Measurements from ENCODE around the gene CSF1R.

Gene CSF1R

DNA sequence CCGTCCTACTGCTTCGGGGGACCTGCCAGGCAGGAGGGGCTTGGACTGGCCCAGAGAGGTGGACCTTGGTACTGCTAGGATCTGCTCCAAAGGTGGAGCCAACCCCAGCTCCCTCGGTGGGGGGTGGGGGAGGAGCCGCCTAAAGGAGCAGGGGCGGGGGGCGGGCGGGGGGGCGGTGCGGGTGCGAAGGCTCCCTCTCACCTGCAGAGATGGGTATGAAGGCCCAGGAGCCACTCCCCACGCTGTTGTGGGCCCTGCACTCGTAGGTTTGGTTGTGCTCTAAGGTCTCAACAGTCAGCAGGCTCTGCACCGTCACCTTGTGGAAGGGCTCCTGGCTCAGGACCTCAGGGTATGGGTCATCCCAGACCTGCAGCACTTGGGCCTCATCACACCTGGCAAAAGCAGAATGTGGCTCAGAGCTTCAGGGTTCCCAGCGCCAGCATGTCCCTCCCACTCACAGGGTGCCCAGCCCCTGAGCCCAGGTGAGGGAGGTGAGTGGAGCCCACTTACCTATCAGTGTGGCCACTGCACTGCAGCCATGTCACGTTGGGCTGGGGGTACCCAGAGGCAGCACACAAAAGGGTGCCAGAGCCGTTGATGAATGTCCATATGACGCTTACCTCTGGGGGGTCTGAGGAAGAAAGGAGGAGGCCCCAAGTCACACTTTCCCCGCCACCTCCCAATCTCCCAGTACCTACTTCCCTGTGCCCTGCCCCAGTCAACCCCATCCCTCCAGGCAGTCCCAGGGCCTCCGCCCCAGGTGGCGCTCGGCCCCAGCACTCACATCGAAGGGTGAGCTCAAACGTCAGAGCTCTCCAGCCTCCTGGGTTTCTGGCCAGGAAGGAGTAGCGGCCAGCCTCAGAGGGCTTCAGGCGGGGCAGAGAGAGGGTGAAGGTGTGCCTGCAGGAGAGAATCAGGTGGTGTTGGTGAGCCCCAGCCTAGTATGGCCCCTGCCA lies 16.4 kb downstream of the CSF1R start:
- no peak for DNase-seq

DNA sequence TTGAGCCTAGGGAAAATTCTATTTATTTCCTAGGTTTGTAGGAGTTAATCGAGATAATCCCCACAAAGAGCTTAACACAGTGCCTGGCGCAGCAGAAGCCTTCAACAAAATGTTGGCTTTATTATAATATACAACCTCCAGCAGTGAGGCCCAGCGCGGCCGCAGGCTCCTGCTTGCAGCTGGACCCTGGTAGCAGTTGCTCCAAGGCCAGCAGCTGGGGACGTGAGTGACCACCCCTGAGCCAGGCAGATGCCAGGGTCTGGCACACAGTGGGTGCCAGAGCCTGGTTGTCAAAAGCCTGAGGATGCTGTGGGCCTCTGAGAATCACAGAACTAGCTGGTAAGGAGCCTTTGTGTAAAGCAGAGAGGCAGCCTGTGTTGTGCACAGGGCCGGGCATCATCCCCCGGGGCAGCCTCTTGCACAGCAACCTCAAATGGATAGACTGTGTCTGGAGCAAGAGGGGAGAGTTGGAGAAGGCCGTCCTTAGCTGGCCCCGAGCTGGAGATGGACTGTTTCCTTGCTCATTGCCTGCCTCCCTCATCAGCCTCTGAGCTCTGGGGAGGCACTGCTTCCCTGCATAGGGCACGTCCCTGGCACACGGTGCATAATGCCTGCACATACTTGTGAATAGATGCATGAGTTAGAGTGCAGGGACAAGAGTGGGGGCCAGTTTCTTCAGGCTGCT lies 17.3 kb downstream of the CSF1R start:
- DNase-seq = no peak

DNA sequence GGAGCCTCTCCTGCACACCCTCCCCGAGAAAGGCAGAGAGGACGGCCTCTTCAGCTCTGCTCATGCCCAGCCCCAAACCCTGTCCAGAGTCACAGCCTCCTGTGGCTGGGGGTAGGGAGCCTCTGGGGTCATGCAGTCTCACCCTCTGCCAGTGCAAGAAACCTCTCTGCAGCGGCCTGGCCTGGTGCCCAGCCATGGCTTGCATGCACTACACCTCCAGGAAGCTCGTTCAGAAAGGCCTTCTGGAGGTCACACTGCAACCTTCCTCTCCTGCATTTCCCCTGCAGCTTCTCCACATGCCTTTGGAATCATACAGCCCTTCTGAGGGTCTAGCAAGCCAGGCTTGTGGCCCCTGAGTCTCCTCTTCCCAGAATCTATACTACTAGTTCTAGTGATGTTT lies 17.9 kb downstream of the CSF1R start:
- no peak for DNase-seq

GRCh38 chr5:150068071-150068470 lies 18.3 kb downstream of the CSF1R start:
- no peak for DNase-seq

- DNase-seq = no peak
Observed at GRCh38 chr5:150067405-150067960, 18.9 kb downstream of the CSF1R start.

DNA sequence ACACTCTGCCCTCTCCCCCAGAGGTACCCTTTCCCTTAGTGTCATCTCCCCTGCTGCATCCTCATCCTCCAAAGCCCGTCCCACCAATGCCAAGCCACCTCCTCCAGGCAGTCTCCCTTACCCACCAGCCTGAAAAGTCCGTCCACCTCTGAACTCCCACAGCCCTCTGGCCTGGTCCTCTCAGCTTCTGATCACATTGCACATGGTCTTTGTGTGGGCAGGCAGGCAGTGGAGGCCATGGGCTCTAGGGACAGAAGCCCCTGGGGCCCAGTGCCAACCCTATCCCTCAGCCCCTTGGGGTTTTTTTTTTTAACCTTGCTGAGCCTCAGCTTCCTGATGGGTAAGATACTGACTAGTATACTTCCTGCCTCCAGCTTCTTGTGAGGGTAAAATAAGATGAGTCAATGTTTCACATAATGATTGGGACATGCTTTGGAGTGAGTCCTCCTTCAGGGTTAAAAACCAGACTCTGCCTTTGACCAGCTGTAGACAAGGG lies 19.4 kb downstream of the CSF1R start:
- no peak for DNase-seq

GRCh38 chr5:150066436-150066835 lies 19.9 kb downstream of the CSF1R start:
- no peak for DNase-seq

- DNase-seq = no peak
Observed at GRCh38 chr5:150065886-150066285, 20.5 kb downstream of the CSF1R start.

GRCh38 chr5:150065346-150065745 lies 21.0 kb downstream of the CSF1R start:
- DNase-seq = no peak

- DNase-seq = no peak
Observed at GRCh38 chr5:150064681-150065220, 21.6 kb downstream of the CSF1R start.

GRCh38 chr5:150063638-150064037 lies 22.7 kb downstream of the CSF1R start:
- DNase-seq = no peak

DNA sequence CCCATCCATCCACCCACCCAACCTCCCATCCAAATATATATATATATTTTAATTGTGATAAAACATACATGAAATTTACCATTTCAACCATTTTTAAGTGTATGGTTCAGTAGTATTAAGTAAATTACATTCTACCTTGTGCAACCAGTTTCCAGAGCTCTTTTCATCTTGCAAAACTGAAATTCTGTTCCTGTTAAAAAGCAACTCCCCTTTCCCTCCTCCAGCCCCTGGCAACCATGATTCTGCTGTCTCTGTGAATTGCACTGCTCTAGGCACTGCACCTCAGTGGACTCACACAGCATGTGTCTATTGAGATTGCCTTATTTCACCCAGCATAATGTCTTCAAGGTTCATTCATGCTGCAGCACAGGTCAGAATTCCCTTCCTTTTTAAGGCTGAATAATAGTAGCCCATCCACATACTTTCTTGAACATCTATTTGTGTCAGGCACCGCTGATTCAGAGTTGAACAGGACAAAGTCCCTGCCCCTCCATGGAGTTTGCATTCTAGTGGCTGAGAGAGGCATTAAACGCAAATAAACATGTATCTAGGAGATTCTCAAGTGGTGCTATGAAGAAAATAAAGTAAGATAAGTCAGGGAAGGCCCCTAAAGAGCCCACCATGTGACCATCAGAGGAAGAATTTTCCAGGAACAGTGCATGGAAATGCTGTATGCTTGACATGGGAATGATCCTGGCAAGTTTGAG lies 24.0 kb downstream of the CSF1R start:
- no peak for DNase-seq

- DNase-seq = no peak
Observed at GRCh38 chr5:150061538-150061995, 24.8 kb downstream of the CSF1R start.

DNA sequence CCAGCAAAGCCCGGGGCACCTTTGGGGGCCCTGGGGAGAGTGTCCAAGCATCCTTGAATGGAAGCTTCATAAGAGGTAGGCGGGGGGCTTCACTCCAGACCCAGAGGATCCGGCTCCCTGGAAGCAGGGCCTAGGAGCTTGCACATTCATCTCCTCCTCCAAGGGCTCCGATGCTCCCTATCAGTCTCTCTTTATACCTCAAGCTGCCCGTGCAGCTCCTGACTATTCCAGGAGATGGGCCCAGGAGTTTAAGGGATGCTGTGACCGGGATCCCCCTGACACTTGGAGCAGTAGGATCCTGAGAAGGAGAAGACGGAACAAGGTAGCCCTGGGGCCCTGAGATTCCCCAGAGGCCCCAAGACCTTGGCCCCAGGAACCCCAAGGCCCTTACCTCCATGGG lies 25.9 kb downstream of the CSF1R start:
- no peak for DNase-seq

DNA sequence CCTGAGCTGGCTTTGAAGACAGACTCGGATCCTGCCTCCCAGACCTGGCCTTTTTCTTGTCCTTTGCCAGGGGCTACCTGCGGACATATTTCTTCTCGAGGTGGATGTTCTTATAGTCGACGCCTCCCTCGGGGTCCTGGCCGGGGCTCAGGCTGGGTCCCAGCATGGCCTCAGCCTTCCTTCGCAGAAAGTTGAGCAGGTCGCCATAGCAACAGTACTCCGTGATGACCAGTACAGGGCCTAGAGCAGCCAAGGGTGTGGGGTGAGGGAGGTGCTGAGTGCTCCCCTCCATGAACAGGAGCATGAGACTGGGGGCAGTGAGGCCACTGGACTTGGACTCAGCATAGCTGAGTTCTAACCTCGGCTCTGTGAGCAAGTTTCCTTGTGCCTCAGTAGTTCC lies 26.7 kb downstream of the CSF1R start:
- no peak for DNase-seq

- DNase-seq = no peak
Observed at GRCh38 chr5:150058480-150059126, 27.8 kb downstream of the CSF1R start.

- DNase-seq = no peak
Observed at GRCh38 chr5:150057996-150058395, 28.4 kb downstream of the CSF1R start.

DNA sequence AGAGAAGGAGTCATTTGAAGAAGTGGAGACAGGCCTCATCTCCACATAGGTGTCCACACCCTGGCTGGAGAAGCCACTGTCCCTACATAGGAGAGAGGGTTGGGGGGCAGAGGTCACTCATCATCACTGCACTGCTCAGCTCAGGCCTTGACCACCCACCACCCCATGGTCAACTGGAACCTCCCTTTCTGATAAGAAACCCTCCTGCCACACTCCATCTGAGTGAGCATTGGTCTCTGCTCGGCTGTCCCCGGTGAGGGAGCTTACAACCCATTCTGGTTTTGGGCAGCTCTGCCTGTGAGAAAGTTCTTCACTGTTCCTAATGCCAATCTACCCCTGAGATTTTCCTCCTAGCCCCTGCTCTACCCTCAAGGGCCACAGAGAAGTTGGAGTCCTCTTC lies 28.8 kb downstream of the CSF1R start:
- DNase-seq = no peak

DNA sequence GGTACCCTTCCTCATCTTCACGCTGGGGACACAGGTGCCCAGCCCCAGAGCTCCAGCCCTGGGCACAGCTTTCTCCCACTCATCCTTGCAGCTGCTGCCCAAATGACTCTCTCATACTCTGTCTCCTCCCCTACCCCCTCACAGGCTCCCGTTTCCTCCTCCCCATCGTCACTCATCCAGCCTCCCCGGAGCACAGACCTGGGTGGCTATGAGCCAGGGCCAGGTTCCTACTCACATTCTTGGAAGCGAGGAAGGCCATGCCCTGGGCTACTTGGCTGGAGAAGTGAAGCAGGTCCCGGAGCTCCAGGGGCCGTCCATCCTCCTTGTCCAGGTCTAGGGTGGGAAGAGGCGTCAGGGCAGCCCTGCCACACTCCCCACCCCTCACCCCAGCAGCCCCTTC lies 29.3 kb downstream of the CSF1R start:
- DNase-seq = no peak

GRCh38 chr5:150056075-150056443 lies 30.3 kb downstream of the CSF1R start:
- DNase-seq = no peak

GRCh38 chr5:150055326-150056074 lies 30.9 kb downstream of the CSF1R start:
- no peak for DNase-seq
